Brain microvascular endothelial cell (primary cell): ENCODE measurements around the gene TMEM175.

ENCODE experiments used
- DNase-seq: peaks from one replicate; pipeline ENCODE4 v3.0.0-alpha.2; 2020
- H3K27ac ChIP-seq: fragments of 250-450 bp; sonication (Bioruptor Pico); 2 replicates; pipeline ENCODE4 v1.5.1; 2020; ENCODE audit warnings: mild to moderate bottlenecking, moderate library complexity
- H3K27me3 ChIP-seq: fragments of 250-450 bp; sonication (Bioruptor Pico); replicated peaks from 2 replicates; pipeline ENCODE4 v1.5.1; 2020; ENCODE audit warnings: mild to moderate bottlenecking
- H3K36me3 ChIP-seq: fragments of 250-450 bp; sonication (Bioruptor Pico); replicated peaks from 2 replicates; pipeline ENCODE4 v1.5.1; 2020; ENCODE audit warnings: mild to moderate bottlenecking
- H3K4me3 ChIP-seq: 2 replicates; pipeline ENCODE4 v1.5.1; 2011; ENCODE audit warnings: low read depth, mild to moderate bottlenecking, control low read depth, low read length, moderate library complexity
- CTCF ChIP-seq: IDR thresholded peaks from 2 replicates; pipeline ENCODE4 v1.5.1; 2011; ENCODE audit warnings: low read depth, mild to moderate bottlenecking, moderate library complexity, low read length, control low read depth, inconsistent platforms; ENCODE audit errors: missing control alignments
- in situ Hi-C: cut with HindIII; loops from 2 replicates; pipeline ENCODE4 v1.10.0; 2017; ENCODE audit warnings: low sequenced_read_pairs, low pct_ligation_motif_present

The TMEM175 gene

GRCh38 chr4:900073-900472 is 32.2 kb upstream of the TMEM175 start:
- peaks cover 17% of the 10 kb centered on the region for H3K36me3 ChIP-seq
- DNase-seq = no peak
- no peak overlapping the region for H3K27ac ChIP-seq
- H3K27me3 ChIP-seq = no peaks in the 10 kb centered on the region
- TF ChIP-seq CTCF = no peak
- no peak overlapping the region for H3K4me3 ChIP-seq
- in situ Hi-C loops = no loop called here

- in situ Hi-C loops = no loop called here
- no peak for TF ChIP-seq CTCF
- H3K36me3 ChIP-seq = peaks cover 17% of the 10 kb centered on the region
- DNase-seq = no peak
- no peak overlapping the region for H3K27ac ChIP-seq
- H3K4me3 ChIP-seq = no peak overlapping the region
- H3K27me3 ChIP-seq = no peaks in the 10 kb centered on the region
Observed at GRCh38 chr4:900721-901120, 31.5 kb upstream of the TMEM175 start.

- Histone ChIP-seq H3K27ac (no peak overlapping the region), H3K36me3 (peaks cover 16% of the 10 kb centered on the region), H3K27me3 (no peaks in the 10 kb centered on the region), H3K4me3 (no peak overlapping the region)
- no peak for DNase-seq
- in situ Hi-C loops = no loop called here
- TF ChIP-seq CTCF = no peak
Observed at GRCh38 chr4:901192-901910, 30.9 kb upstream of the TMEM175 start.

- no peak overlapping the region for H3K27ac ChIP-seq
- no peak overlapping the region for H3K4me3 ChIP-seq
- in situ Hi-C loops = no loop called here
- DNase-seq = no peak
- H3K27me3 ChIP-seq = no peaks in the 10 kb centered on the region
- peaks cover 5% of the 10 kb centered on the region for H3K36me3 ChIP-seq
- TF ChIP-seq CTCF = no peak
Observed at GRCh38 chr4:903066-904046, 28.9 kb upstream of the TMEM175 start.

- no peak for TF ChIP-seq CTCF
- DNase-seq = no peak
- in situ Hi-C loops = no loop called here
- Histone ChIP-seq H3K27ac (no peak overlapping the region), H3K4me3 (no peak overlapping the region), H3K27me3 (no peaks in the 10 kb centered on the region), H3K36me3 (peaks cover 7% of the 10 kb centered on the region)
Observed at GRCh38 chr4:905485-906338, 26.5 kb upstream of the TMEM175 start.
